NB4 (cell line): ENCODE results near the gene WNT5A.

Experiments
- DNase-seq: peaks from one replicate; pipeline ENCODE4 v3.0.0; 2010; ENCODE audit warnings: low read depth
- H3K4me3 ChIP-seq: one replicate; pipeline ENCODE4 v1.5.1; 2011; ENCODE audit warnings: mild to moderate bottlenecking, low read depth, low read length, moderate library complexity
- MYC ChIP-seq: IDR thresholded peaks from 2 replicates; pipeline ENCODE4 v1.6.1; 2011; ENCODE audit warnings: low read depth, low read length
- POLR2A ChIP-seq: IDR thresholded peaks from 2 replicates; pipeline ENCODE4 v1.6.1; 2011; ENCODE audit warnings: mild to moderate bottlenecking; ENCODE audit not compliant: insufficient read length; ENCODE audit errors: extremely low read depth
- TF ChIP-seq, protein P1 (sequence below): IDR thresholded peaks from one replicate; pipeline ENCODE4 v1.5.1; 2012; ENCODE audit warnings: low read depth, low read length
- TF ChIP-seq, protein P2 (sequence below): IDR thresholded peaks from 2 replicates; pipeline ENCODE4 v1.6.1; 2011; ENCODE audit warnings: low read depth, low read length

WNT5A gene

DNA sequence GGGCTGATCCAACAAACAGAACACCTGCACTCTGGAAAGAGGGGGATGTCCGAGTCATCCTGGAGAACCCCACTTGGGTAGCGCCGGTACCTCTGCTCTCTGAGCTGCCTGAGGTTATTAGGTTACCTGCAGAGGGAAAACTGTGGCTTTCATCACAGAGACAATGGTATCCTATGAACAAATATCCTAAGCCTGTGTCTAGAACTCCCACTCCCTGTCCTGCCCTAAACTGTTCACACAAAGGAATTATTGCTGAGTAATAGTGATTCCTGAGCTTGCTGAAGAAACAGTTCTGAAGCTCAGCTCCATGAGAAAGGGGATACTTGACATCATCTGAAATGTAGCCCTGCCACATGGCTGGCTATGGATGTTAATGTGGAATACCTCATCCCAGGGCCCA lies 31.9 kb upstream of the WNT5A start:
- no peak for TF ChIP-seq MYC
- no peak for TF ChIP-seq POLR2A
- TF ChIP-seq, protein P1, sequence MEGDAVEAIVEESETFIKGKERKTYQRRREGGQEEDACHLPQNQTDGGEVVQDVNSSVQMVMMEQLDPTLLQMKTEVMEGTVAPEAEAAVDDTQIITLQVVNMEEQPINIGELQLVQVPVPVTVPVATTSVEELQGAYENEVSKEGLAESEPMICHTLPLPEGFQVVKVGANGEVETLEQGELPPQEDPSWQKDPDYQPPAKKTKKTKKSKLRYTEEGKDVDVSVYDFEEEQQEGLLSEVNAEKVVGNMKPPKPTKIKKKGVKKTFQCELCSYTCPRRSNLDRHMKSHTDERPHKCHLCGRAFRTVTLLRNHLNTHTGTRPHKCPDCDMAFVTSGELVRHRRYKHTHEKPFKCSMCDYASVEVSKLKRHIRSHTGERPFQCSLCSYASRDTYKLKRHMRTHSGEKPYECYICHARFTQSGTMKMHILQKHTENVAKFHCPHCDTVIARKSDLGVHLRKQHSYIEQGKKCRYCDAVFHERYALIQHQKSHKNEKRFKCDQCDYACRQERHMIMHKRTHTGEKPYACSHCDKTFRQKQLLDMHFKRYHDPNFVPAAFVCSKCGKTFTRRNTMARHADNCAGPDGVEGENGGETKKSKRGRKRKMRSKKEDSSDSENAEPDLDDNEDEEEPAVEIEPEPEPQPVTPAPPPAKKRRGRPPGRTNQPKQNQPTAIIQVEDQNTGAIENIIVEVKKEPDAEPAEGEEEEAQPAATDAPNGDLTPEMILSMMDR, result no peak
- TF ChIP-seq, protein P2, sequence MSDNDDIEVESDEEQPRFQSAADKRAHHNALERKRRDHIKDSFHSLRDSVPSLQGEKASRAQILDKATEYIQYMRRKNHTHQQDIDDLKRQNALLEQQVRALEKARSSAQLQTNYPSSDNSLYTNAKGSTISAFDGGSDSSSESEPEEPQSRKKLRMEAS, result no peak
- no peak for DNase-seq
- H3K4me3 ChIP-seq, result no peak overlapping the region

DNA sequence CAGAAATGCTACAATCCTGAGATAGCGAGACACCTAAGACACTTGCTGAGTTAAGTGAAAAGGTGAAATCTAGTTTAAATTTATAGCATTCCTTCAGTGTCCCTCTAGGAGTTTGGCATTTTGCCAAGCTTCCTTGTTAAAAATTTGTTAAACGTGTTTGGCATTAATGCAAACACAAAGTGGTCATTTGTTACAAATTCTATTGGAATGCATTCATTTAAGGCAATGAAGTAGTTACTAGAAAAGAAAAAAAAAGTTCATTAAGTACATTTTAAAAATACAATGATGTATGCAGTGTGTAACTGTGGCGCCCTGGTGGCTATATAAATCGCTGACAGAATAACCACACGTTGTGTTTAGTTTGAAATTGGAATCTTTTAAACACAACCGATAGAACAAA lies 31.3 kb upstream of the WNT5A start:
- H3K4me3 ChIP-seq, result no peak overlapping the region
- DNase-seq, result no peak
- TF ChIP-seq POLR2A (no peak), MYC (no peak)
- TF ChIP-seq, protein P1, result no peak
- TF ChIP-seq, protein P2, result no peak

DNA sequence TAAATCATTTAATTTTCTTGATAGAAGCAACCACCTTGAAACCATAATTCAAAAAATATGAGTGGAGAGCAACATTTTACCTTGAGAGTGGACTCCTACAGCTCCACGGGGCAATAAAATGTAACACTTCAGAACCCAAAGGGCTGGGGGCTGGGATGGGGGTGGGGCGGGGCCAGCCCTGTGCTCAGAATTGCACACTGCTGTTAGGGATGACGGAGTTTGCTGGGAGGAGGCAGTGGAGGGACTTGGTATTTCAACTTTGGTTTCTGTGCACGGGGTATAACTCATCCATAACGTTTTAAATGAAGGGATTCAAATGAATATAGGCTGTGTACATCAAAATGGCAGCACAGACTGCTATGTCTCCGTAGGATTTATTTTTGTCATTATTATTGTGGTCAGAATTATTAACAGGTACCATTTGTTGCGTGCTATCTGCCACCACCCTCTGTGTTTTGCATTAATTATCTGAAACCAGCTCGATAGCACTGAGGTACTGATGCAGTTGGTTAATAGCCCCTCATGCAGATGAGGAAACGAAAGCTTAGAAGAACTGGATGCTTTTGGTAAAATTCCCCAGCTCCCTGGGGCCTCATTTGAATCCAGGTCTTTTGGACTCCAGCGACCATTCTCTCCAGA lies 29.4 kb upstream of the WNT5A start:
- H3K4me3 ChIP-seq, result no peak overlapping the region
- TF ChIP-seq, protein P2, result no peak
- TF ChIP-seq, protein P1, result no peak
- no peak for TF ChIP-seq POLR2A
- TF ChIP-seq MYC, result no peak
- DNase-seq, result no peak

DNA sequence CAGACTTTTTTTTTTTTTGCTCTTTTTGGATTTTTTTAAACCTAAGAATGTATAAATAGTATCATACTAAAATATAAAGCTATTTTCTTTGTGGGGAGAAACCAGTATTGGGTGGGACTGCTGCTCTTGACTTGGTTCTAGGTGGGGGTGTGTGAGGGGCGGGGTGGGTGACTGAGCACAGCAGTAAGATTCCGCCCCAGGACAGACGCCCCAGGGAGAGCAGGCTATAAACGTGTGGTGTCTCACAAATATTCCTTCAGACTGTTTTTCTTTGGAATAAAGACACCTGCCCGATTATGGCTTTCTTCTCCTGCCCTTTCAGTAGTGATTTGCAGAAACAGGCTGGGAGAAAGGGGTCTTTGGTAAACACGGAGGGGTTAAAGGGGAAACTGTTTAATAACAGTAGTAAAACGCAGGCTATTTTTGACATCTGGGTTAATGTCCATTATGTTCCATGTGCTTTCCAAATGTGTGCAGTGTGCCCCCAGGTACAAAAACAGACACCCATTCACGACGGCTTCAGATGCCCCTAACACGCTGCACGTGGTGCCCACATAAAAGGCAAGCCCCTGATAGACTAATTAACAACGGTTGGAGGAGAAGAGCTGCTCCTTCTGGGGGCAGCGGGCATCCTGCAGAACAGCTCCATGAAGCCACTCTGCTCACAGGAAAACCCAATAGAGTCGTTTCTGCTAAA lies 28.6 kb upstream of the WNT5A start:
- TF ChIP-seq MYC (no peak), POLR2A (no peak)
- TF ChIP-seq, protein P2, result no peak
- TF ChIP-seq, protein P1, result no peak

DNA sequence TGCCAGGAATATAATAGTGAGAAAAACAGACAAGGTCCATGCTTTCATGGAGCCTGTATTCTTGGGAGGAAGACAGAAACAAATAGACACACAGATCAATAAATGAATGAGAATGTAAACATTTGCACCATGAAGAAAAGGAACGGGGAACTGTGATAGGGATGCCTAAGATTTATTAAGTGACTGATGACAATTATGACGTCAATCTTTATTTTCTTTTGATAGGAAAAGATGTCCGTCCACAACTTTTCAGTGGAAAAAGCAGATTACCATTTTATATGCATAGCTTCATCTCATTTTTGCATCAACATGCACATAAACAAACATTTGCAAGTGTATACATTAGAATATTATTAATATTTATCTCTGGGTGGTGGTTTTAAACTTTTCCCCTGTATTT lies 27.9 kb upstream of the WNT5A start:
- TF ChIP-seq, protein P1, result no peak
- TF ChIP-seq POLR2A (no peak), MYC (no peak)
- TF ChIP-seq, protein P2, result no peak

More for the DNA sequence above, 28.6 kb upstream of the WNT5A start:
- no peak overlapping the region for H3K4me3 ChIP-seq
- DNase-seq, result no peak

More for the DNA sequence above, 27.9 kb upstream of the WNT5A start:
- no peak for DNase-seq
- H3K4me3 ChIP-seq, result no peak overlapping the region
